ENCODE results near the gene AMBP.

AMBP gene

GRCh38 chr9:114116126-114116747 lies 38.1 kb upstream of the AMBP start:
- H3K27ac ChIP-seq (ENCODE audit: low read length) = no peak overlapping the region
- H3K79me2 ChIP-seq (ENCODE audit: low read length) = no peaks in the 10 kb centered on the region
- H3K9ac ChIP-seq (ENCODE audit: low read length) = no peak overlapping the region
- no peak overlapping the region for H2AFZ ChIP-seq (ENCODE audit: low read depth, low read length)
- H4K20me1 ChIP-seq (ENCODE audit: insufficient read depth, low read length) = no peaks in the 10 kb centered on the region
- H3K36me3 ChIP-seq (replicated peaks; ENCODE audit: low read depth, low read length) = no peaks in the 10 kb centered on the region
- TF ChIP-seq CTCF (IDR thresholded peaks at IDR 0.05; ENCODE audit: low read depth, low read length) = no peak
- TF ChIP-seq EZH2phosphoT487 (IDR thresholded peaks at IDR 0.05; ENCODE audit: low read depth) = no peak
- no peak overlapping the region for H3K4me2 ChIP-seq (ENCODE audit: low read length)
- H3K4me3 ChIP-seq (ENCODE audit: low read length) = no peak overlapping the region
- no peaks in the 10 kb centered on the region for H3K4me1 ChIP-seq (ENCODE audit: low read length)
- no peaks in the 10 kb centered on the region for H3K9me3 ChIP-seq (ENCODE audit: insufficient read depth, low read length)
- H3K27me3 ChIP-seq (ENCODE audit: low read depth, low read length) = peaks cover 45% of the 10 kb centered on the region

- Histone ChIP-seq H3K79me2 (ENCODE audit: low read length) (no peaks in the 10 kb centered on the region), H3K4me1 (ENCODE audit: low read length) (no peaks in the 10 kb centered on the region), H3K27me3 (ENCODE audit: low read depth, low read length) (peaks cover 47% of the 10 kb centered on the region), H3K4me2 (ENCODE audit: low read length) (no peak overlapping the region), H3K4me3 (ENCODE audit: low read length) (no peak overlapping the region), H2AFZ (ENCODE audit: low read depth, low read length) (no peak overlapping the region), H4K20me1 (ENCODE audit: insufficient read depth, low read length) (no peaks in the 10 kb centered on the region), H3K27ac (ENCODE audit: low read length) (no peak overlapping the region), H3K9ac (ENCODE audit: low read length) (no peak overlapping the region), H3K9me3 (ENCODE audit: insufficient read depth, low read length) (no peaks in the 10 kb centered on the region), H3K36me3 (replicated peaks; ENCODE audit: low read depth, low read length) (no peaks in the 10 kb centered on the region)
- TF ChIP-seq CTCF (IDR thresholded peaks at IDR 0.05; ENCODE audit: low read depth, low read length) = no peak
- no peak for TF ChIP-seq EZH2phosphoT487 (IDR thresholded peaks at IDR 0.05; ENCODE audit: low read depth)
Observed at GRCh38 chr9:114115654-114116125, 37.6 kb upstream of the AMBP start.

DNA sequence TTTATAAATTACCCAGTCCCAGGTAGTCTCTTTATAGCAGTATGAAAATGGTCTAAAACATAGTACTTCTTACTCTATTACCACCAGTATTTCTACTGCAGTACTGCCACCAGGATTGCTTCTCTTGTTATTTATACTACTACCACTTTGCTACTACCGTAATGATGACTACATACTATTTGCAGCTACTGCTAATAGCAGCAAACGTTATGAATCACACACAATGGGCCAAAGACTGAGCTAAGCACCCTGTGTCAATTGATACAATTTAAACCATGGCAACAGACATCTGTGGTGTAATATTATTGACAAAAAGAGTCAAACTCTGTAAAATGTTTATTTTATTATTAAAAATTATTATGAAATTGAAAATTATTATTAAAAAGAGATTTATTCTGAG lies 36.3 kb upstream of the AMBP start:
- no peak for TF ChIP-seq EZH2phosphoT487 (IDR thresholded peaks at IDR 0.05; ENCODE audit: low read depth)
- TF ChIP-seq CTCF (IDR thresholded peaks at IDR 0.05; ENCODE audit: low read depth, low read length) = no peak
- no peak overlapping the region for H3K27ac ChIP-seq (ENCODE audit: low read length)
- H3K27me3 ChIP-seq (ENCODE audit: low read depth, low read length) = peaks cover 47% of the 10 kb centered on the region
- H3K4me2 ChIP-seq (ENCODE audit: low read length) = no peak overlapping the region
- H3K9ac ChIP-seq (ENCODE audit: low read length) = no peak overlapping the region
- H3K79me2 ChIP-seq (ENCODE audit: low read length) = no peaks in the 10 kb centered on the region
- H3K36me3 ChIP-seq (replicated peaks; ENCODE audit: low read depth, low read length) = no peaks in the 10 kb centered on the region
- no peak overlapping the region for H2AFZ ChIP-seq (ENCODE audit: low read depth, low read length)
- no peak overlapping the region for H3K4me3 ChIP-seq (ENCODE audit: low read length)
- H4K20me1 ChIP-seq (ENCODE audit: insufficient read depth, low read length) = no peaks in the 10 kb centered on the region
- H3K9me3 ChIP-seq (ENCODE audit: insufficient read depth, low read length) = no peaks in the 10 kb centered on the region
- no peaks in the 10 kb centered on the region for H3K4me1 ChIP-seq (ENCODE audit: low read length)

GRCh38 chr9:114112778-114113584 lies 34.9 kb upstream of the AMBP start:
- Histone ChIP-seq H3K4me1 (ENCODE audit: low read length) (no peaks in the 10 kb centered on the region), H3K4me2 (ENCODE audit: low read length) (no peak overlapping the region), H3K9ac (ENCODE audit: low read length) (no peak overlapping the region), H3K36me3 (replicated peaks; ENCODE audit: low read depth, low read length) (no peaks in the 10 kb centered on the region), H3K4me3 (ENCODE audit: low read length) (no peak overlapping the region), H2AFZ (ENCODE audit: low read depth, low read length) (no peak overlapping the region), H3K27me3 (ENCODE audit: low read depth, low read length) (peaks cover 35% of the 10 kb centered on the region), H3K27ac (ENCODE audit: low read length) (no peak overlapping the region), H3K9me3 (ENCODE audit: insufficient read depth, low read length) (no peaks in the 10 kb centered on the region), H4K20me1 (ENCODE audit: insufficient read depth, low read length) (no peaks in the 10 kb centered on the region), H3K79me2 (ENCODE audit: low read length) (no peaks in the 10 kb centered on the region)
- TF ChIP-seq EZH2phosphoT487 (IDR thresholded peaks at IDR 0.05; ENCODE audit: low read depth) = no peak
- TF ChIP-seq CTCF (IDR thresholded peaks at IDR 0.05; ENCODE audit: low read depth, low read length) = no peak
